ENCODE data around the gene M1AP. TPM values are rescaled to one million over a fixed set of nuclear protein-coding genes. Genes with fewer than 3 reads are reported as not detected.

The M1AP gene
- total RNA-seq, 1 experiment from 2014 or later = not detected

DNA sequence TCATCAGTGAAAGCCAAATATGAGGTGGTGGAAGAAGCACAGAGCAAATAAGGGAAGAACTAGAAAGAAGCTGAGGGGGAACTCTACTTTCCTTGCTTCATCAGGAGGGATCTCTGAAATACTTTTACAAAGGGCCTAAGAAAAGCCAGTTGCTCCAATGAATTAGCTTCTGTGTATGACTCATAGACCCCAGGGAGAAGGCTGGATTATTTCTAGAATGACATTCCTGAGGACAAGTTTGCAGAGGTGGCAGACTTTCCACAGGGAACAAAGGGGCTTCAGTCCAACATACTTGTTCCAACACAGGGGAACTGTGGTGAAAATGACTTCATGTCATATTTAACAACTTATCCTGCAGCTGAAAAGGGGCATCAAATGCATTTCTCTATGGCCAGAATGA, 64.6 kb downstream of the M1AP start:
- Histone ChIP-seq H3K27ac (ENCODE audit: low read length) (no peak overlapping the region), H3K27me3 (ENCODE audit: control insufficient read depth, insufficient read depth, low read length) (no peaks in the 10 kb centered on the region), H3K9me3 (ENCODE audit: control insufficient read depth, insufficient read depth, low read depth, low read length) (no peaks in the 10 kb centered on the region), H3K36me3 (ENCODE audit: control insufficient read depth, insufficient read depth, low read length) (no peaks in the 10 kb centered on the region), H3K4me3 (ENCODE audit: low read depth in 2 of 2, low read length in 2 of 2) (no peak overlapping the region), H3K4me1 (ENCODE audit: control insufficient read depth, insufficient read depth, low read length) (no peaks in the 10 kb centered on the region)
- in situ Hi-C loops (cut with HindIII; ENCODE audit: low pct_unique_long_range_greater_than_20kb, low sequenced_read_pairs) = no loop called here
- TF ChIP-seq POLR2AphosphoS5 (IDR thresholded peaks at IDR 0.05; ENCODE audit: low read depth, low read length) (no peak), SIN3A (IDR thresholded peaks at IDR 0.05; ENCODE audit: borderline replicate concordance, insufficient read depth, low read depth, low read length) (no peak), TCF7L2 (IDR thresholded peaks at IDR 0.05; ENCODE audit: low read depth, low read length) (no peak)
- TF ChIP-seq, protein P1, sequence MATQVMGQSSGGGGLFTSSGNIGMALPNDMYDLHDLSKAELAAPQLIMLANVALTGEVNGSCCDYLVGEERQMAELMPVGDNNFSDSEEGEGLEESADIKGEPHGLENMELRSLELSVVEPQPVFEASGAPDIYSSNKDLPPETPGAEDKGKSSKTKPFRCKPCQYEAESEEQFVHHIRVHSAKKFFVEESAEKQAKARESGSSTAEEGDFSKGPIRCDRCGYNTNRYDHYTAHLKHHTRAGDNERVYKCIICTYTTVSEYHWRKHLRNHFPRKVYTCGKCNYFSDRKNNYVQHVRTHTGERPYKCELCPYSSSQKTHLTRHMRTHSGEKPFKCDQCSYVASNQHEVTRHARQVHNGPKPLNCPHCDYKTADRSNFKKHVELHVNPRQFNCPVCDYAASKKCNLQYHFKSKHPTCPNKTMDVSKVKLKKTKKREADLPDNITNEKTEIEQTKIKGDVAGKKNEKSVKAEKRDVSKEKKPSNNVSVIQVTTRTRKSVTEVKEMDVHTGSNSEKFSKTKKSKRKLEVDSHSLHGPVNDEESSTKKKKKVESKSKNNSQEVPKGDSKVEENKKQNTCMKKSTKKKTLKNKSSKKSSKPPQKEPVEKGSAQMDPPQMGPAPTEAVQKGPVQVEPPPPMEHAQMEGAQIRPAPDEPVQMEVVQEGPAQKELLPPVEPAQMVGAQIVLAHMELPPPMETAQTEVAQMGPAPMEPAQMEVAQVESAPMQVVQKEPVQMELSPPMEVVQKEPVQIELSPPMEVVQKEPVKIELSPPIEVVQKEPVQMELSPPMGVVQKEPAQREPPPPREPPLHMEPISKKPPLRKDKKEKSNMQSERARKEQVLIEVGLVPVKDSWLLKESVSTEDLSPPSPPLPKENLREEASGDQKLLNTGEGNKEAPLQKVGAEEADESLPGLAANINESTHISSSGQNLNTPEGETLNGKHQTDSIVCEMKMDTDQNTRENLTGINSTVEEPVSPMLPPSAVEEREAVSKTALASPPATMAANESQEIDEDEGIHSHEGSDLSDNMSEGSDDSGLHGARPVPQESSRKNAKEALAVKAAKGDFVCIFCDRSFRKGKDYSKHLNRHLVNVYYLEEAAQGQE (IDR thresholded peaks at IDR 0.05; ENCODE audit: insufficient read depth in 1 of 2, low read depth in 2 of 2, low read length in 1 of 2) = no peak
- TF ChIP-seq, protein P2, sequence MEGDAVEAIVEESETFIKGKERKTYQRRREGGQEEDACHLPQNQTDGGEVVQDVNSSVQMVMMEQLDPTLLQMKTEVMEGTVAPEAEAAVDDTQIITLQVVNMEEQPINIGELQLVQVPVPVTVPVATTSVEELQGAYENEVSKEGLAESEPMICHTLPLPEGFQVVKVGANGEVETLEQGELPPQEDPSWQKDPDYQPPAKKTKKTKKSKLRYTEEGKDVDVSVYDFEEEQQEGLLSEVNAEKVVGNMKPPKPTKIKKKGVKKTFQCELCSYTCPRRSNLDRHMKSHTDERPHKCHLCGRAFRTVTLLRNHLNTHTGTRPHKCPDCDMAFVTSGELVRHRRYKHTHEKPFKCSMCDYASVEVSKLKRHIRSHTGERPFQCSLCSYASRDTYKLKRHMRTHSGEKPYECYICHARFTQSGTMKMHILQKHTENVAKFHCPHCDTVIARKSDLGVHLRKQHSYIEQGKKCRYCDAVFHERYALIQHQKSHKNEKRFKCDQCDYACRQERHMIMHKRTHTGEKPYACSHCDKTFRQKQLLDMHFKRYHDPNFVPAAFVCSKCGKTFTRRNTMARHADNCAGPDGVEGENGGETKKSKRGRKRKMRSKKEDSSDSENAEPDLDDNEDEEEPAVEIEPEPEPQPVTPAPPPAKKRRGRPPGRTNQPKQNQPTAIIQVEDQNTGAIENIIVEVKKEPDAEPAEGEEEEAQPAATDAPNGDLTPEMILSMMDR (IDR thresholded peaks at IDR 0.05) = no peak
- no TSS peak for BruUV-seq (replicated peaks)
- ChIA-PET POLR2A (no interaction called here), CTCF (no interaction called here)
- ATAC-seq = no peak
- DNase-seq (ENCODE audit: low read depth, low spot score) = no peak
- intact Hi-C loops (cut with micrococcal nuclease; ENCODE audit: unreplicated experiment) = loop anchor here (10.0 kb wide), 1 partner anchor 79 kb away; the partner anchor contains the start of gene PCGF1

DNA sequence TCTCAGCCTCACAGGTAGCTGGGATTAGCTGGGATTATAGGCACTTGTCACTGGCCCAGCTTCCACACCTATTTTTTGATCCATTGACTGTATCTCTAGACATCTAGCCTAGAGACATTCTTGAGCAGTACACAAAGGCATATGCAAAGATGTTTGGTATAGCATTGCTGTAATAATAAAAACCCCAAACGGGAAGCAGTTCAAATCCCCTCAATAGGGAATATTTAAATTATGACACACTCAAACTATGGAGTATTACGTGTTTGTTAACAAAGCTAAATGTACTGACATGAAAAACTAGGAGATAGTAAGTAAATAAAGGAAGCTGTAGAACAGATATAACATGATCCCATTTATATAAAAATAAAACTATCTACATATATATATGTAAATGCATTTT, 65.9 kb downstream of the M1AP start:
- Histone ChIP-seq H3K36me3 (ENCODE audit: control insufficient read depth, insufficient read depth, low read length) (no peaks in the 10 kb centered on the region), H3K9me3 (ENCODE audit: control insufficient read depth, insufficient read depth, low read depth, low read length) (no peaks in the 10 kb centered on the region), H3K27ac (ENCODE audit: low read length) (no peak overlapping the region), H3K27me3 (ENCODE audit: control insufficient read depth, insufficient read depth, low read length) (no peaks in the 10 kb centered on the region), H3K4me3 (ENCODE audit: low read depth in 2 of 2, low read length in 2 of 2) (no peak overlapping the region), H3K4me1 (ENCODE audit: control insufficient read depth, insufficient read depth, low read length) (no peaks in the 10 kb centered on the region)
- no TSS peak for BruUV-seq (replicated peaks)
- CTCF ChIA-PET = interaction anchor here (0.6 kb wide), 1 partner anchor 11 kb away, joined by 6 read pairs; no protein-coding TSS in a partner anchor
- intact Hi-C loops (cut with micrococcal nuclease; ENCODE audit: unreplicated experiment) = loop anchor here (10.0 kb wide), 1 partner anchor 77 kb away; the partner anchor contains the start of gene PCGF1
- POLR2A ChIA-PET = no interaction called here
- in situ Hi-C loops (cut with HindIII; ENCODE audit: low pct_unique_long_range_greater_than_20kb, low sequenced_read_pairs) = no loop called here
- no peak for DNase-seq (ENCODE audit: low read depth, low spot score)
- TF ChIP-seq, protein P1 (IDR thresholded peaks at IDR 0.05; ENCODE audit: insufficient read depth in 1 of 2, low read depth in 2 of 2, low read length in 1 of 2) = no peak
- TF ChIP-seq SIN3A (IDR thresholded peaks at IDR 0.05; ENCODE audit: borderline replicate concordance, insufficient read depth, low read depth, low read length) = no peak
- no peak for TF ChIP-seq POLR2AphosphoS5 (IDR thresholded peaks at IDR 0.05; ENCODE audit: low read depth, low read length)
- TF ChIP-seq, protein P2 (IDR thresholded peaks at IDR 0.05) = no peak
- TF ChIP-seq TCF7L2 (IDR thresholded peaks at IDR 0.05; ENCODE audit: low read depth, low read length) = no peak
- no peak for ATAC-seq

Data from Panc1 (cell line).